Astrocyte (in vitro differentiated cells and primary cell): ENCODE results near the gene TSC22D3.

ENCODE experiments used
- EZH2 ChIP-seq: IDR thresholded peaks from 2 replicates; pipeline ENCODE4 v1.6.1; 2012; ENCODE audit warnings: mild to moderate bottlenecking, low read length, inconsistent platforms; ENCODE audit not compliant: insufficient read depth
- TF ChIP-seq, protein P1 (sequence below): IDR thresholded peaks from 2 replicates; pipeline ENCODE4 v1.5.1; 2011; ENCODE audit warnings: low read depth, mild to moderate bottlenecking, inconsistent platforms, low read length, moderate library complexity; ENCODE audit not compliant: insufficient read depth

GRCh38 chrX:107775734-107776511 lies at the start of gene TSC22D3:
- TF ChIP-seq, protein P1, sequence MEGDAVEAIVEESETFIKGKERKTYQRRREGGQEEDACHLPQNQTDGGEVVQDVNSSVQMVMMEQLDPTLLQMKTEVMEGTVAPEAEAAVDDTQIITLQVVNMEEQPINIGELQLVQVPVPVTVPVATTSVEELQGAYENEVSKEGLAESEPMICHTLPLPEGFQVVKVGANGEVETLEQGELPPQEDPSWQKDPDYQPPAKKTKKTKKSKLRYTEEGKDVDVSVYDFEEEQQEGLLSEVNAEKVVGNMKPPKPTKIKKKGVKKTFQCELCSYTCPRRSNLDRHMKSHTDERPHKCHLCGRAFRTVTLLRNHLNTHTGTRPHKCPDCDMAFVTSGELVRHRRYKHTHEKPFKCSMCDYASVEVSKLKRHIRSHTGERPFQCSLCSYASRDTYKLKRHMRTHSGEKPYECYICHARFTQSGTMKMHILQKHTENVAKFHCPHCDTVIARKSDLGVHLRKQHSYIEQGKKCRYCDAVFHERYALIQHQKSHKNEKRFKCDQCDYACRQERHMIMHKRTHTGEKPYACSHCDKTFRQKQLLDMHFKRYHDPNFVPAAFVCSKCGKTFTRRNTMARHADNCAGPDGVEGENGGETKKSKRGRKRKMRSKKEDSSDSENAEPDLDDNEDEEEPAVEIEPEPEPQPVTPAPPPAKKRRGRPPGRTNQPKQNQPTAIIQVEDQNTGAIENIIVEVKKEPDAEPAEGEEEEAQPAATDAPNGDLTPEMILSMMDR: no peak
- TF ChIP-seq EZH2: no peak
